Esophagus (tissue), 2 donors: ENCODE data around the gene CCM2. TPM values are rescaled to one million over a fixed set of nuclear protein-coding genes. Genes with fewer than 3 reads are reported as not detected.
A peak's percentile ranks its signal among the peaks of the same experiment; 100 is the strongest.

Experiments used
- H3K27ac ChIP-seq, 2 donors: one replicate each; pipeline ENCODE4 v1.5.1; 2013; ENCODE audit warnings: low read depth in 2 of 2, mild to moderate bottlenecking in 2 of 2, inconsistent platforms in 1 of 2, low read length in 1 of 2, moderate library complexity in 1 of 2
- H3K27me3 ChIP-seq, 2 donors: one replicate each; pipeline ENCODE4 v1.6.1; 2013; ENCODE audit warnings: low read length in 2 of 2, control low read depth in 1 of 2, mild to moderate bottlenecking in 1 of 2; ENCODE audit not compliant: insufficient read depth in 2 of 2, control insufficient read depth in 1 of 2
- H3K36me3 ChIP-seq, 2 donors: one replicate each; pipeline ENCODE4 v1.6.1; 2013; ENCODE audit warnings: low read length in 1 of 2; ENCODE audit not compliant: control insufficient read depth in 2 of 2, insufficient read depth in 2 of 2
- H3K4me1 ChIP-seq, 2 donors: one replicate each; pipeline ENCODE4 v1.6.1; 2013; ENCODE audit warnings: low read length in 1 of 2; ENCODE audit not compliant: control insufficient read depth in 2 of 2, insufficient read depth in 2 of 2
- H3K4me3 ChIP-seq, 2 donors: one replicate each; pipeline ENCODE4 v1.5.1; 2013; ENCODE audit warnings: low read length in 2 of 2, mild to moderate bottlenecking in 2 of 2, low read depth in 1 of 2, moderate library complexity in 1 of 2
- H3K9me3 ChIP-seq, 2 donors: one replicate each; pipeline ENCODE4 v1.6.1; 2013; ENCODE audit warnings: mild to moderate bottlenecking in 2 of 2, low read depth in 1 of 2, low read length in 1 of 2, moderate library complexity in 1 of 2; ENCODE audit not compliant: control insufficient read depth in 2 of 2, insufficient read depth in 1 of 2
- WGBS, 2 donors: extraction: QIAGEN DNeasy Blood & Tissue Kit; methylation state at CpG; one replicate each; pipeline ENCODE4 v1.1.7; 2013; 5-methylcytosine and 5-hydroxymethylcytosine counted together
- polyA plus RNA-seq, 2 donors: library from polyadenylated mRNA; stranded (reverse); fragments of 200-250 nt; gene quantifications; one replicate each; pipeline ENCODE4 v1.2.3, GENCODE V29; 2013
- donor health status: healthy with polysubstance abuse.
- donor health status: Bipolar disorder and iron deficiency.

CCM2 gene
- 10 to 100 TPM; 20.2 to 24.0 TPM for polyA plus RNA-seq

- Histone ChIP-seq H3K4me3 (peak within 1 kb of the TSS; percentile 68 to 79), H3K4me1 (peaks cover 0 to 7% of the 10 kb centered on the region in 2 donors), H3K27ac (peak within 1 kb of the TSS; percentile 94 to 96), H3K27me3 (no peaks in the 10 kb centered on the region), H3K9me3 (no peaks in the 10 kb centered on the region), H3K36me3 (no peaks in the 10 kb centered on the region)
- WGBS, 2 donors: 0% methylated on average over 23 to 73 of the region's 77 CpGs
Measured at GRCh38 chr7:45000093-45001032, at the start of gene CCM2. Gene CCM2, plus strand, starts transcription at chr7:45000201. Its CDS starts 133 bp downstream, at chr7:45000334.

- no peaks in the 10 kb centered on the region for H3K4me1 ChIP-seq
- WGBS, 2 donors: 87 to 91% methylated on average over 2 of the region's 2 CpGs
- H3K27me3 ChIP-seq: no peaks in the 10 kb centered on the region
- no peaks in the 10 kb centered on the region for H3K9me3 ChIP-seq
- H3K27ac ChIP-seq: no peak overlapping the region
- no peak overlapping the region for H3K4me3 ChIP-seq
- no peaks in the 10 kb centered on the region for H3K36me3 ChIP-seq
Measured at GRCh38 chr7:44953156-44953555, 46.8 kb upstream of the CCM2 start.

DNA sequence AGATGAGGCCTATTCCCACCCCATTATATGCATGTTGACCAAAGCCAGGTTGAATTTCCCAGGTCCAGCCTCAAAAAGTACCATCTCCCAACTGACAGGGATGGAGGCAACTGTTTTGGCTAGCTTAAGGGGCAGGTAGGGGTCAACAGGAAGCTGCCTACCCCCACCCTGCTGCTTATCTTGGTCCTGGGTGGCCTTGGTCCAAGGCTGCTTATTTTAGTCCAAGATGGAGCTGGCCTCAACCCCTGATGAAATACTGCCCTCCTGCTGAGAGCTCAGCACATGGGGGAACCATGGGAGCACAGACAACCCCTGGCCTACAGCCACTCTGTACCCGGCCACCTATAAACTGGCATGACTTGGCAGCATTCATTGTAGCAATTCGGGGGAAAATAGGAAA, 44.3 kb upstream of the CCM2 start:
- Histone ChIP-seq H3K27ac (no peak overlapping the region), H3K4me1 (no peaks in the 10 kb centered on the region), H3K27me3 (no peaks in the 10 kb centered on the region), H3K9me3 (no peaks in the 10 kb centered on the region), H3K4me3 (no peak overlapping the region), H3K36me3 (no peaks in the 10 kb centered on the region)
- 78 to 80% methylated on average over 2 of the region's 2 CpGs for WGBS, 2 donors

GRCh38 chr7:44956157-44956766, 43.7 kb upstream of the CCM2 start:
- Histone ChIP-seq H3K4me3 (no peak overlapping the region), H3K27ac (no peak overlapping the region), H3K36me3 (no peaks in the 10 kb centered on the region), H3K4me1 (no peaks in the 10 kb centered on the region), H3K27me3 (no peaks in the 10 kb centered on the region), H3K9me3 (no peaks in the 10 kb centered on the region)
- whole genome bisulfite sequencing, 2 donors: 91% methylated on average over 10 of the region's 10 CpGs

GRCh38 chr7:44958645-44959344, 41.2 kb upstream of the CCM2 start:
- peaks cover 0 to 9% of the 10 kb centered on the region in 2 donors for H3K4me1 ChIP-seq
- 68 to 71% methylated on average over 8 of the region's 8 CpGs for WGBS, 2 donors
- no peaks in the 10 kb centered on the region for H3K27me3 ChIP-seq
- no peak overlapping the region for H3K27ac ChIP-seq
- H3K9me3 ChIP-seq: no peaks in the 10 kb centered on the region
- no peaks in the 10 kb centered on the region for H3K36me3 ChIP-seq
- no peak overlapping the region for H3K4me3 ChIP-seq

DNA sequence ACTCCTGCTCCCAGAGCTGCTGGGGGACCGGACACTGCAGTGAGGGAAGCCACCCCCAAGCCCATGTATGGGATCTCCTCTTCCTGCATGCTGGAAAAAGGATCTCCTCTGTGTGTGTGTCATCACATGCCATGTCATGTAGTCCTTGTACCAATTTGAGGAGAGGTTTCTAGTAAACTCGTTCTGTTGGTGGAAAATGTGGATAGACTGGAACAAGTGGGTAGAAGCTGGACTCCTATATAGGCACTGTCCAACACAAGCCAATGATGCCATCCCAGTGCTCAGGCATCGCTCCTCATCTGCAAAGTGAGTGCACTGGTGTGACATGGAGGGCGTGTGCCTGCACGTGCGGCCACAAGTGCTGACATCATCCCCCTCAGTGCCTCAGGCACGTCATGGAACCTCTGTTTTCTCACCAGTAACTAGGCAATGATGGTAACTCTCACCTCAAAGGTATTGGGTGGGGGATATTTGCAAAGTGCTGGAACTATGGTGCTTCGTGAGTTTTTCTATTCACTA, 40.5 kb upstream of the CCM2 start:
- H3K4me3 ChIP-seq: no peak overlapping the region
- H3K27me3 ChIP-seq: no peaks in the 10 kb centered on the region
- H3K27ac ChIP-seq: no peak overlapping the region
- no peaks in the 10 kb centered on the region for H3K36me3 ChIP-seq
- peaks cover 0 to 9% of the 10 kb centered on the region in 2 donors for H3K4me1 ChIP-seq
- 46 to 53% methylated on average over 8 of the region's 8 CpGs for WGBS, 2 donors
- no peaks in the 10 kb centered on the region for H3K9me3 ChIP-seq

GRCh38 chr7:44960011-44960580, 39.9 kb upstream of the CCM2 start:
- no peaks in the 10 kb centered on the region for H3K27me3 ChIP-seq

GRCh38 chr7:44961844-44962482, 38.0 kb upstream of the CCM2 start:
- H3K4me3 ChIP-seq: no peak overlapping the region
- peaks cover 0 to 9% of the 10 kb centered on the region in 2 donors for H3K4me1 ChIP-seq
- no peak overlapping the region for H3K27ac ChIP-seq
- 69 to 80% methylated on average over 16 of the region's 16 CpGs for WGBS, 2 donors
- H3K9me3 ChIP-seq: no peaks in the 10 kb centered on the region
- no peaks in the 10 kb centered on the region for H3K27me3 ChIP-seq
- no peaks in the 10 kb centered on the region for H3K36me3 ChIP-seq

More at GRCh38 chr7:44960011-44960580, 39.9 kb upstream of the CCM2 start:
- Histone ChIP-seq H3K36me3 (no peaks in the 10 kb centered on the region), H3K27ac (no peak overlapping the region), H3K4me3 (no peak overlapping the region), H3K9me3 (no peaks in the 10 kb centered on the region), H3K4me1 (peaks cover 0 to 9% of the 10 kb centered on the region in 2 donors)
- 82% methylated on average over 4 of the region's 4 CpGs for WGBS, 2 donors
